22Rv1 (cell line): Measurements from ENCODE around the gene BDKRB1.

Source experiments
- H3K27ac ChIP-seq: fragments of 450-650 bp; 2 replicates; pipeline ENCODE4 v1.5.1; 2017
- CTCF ChIP-seq: fragments of 450-650 bp; IDR thresholded peaks from 2 replicates; pipeline ENCODE4 v1.5.1; 2017; ENCODE audit warnings: mild to moderate bottlenecking
- ZFX ChIP-seq: fragments of 450-650 bp; IDR thresholded peaks from 2 replicates; pipeline ENCODE4 v1.6.1; 2017; ENCODE audit warnings: antibody characterized with exemption, borderline replicate concordance

The BDKRB1 gene

GRCh38 chr14:96255501-96256366, at the start of gene BDKRB1:
BDKRB1 (plus strand) TSS chr14:96256210; CDS start chr14:96263683, 7,473 bp downstream.
- no peak within 1 kb of the TSS for H3K27ac ChIP-seq
- TF ChIP-seq CTCF = no peak
- TF ChIP-seq ZFX = no peak

GRCh38 chr14:96206461-96206860, 49.5 kb upstream of the BDKRB1 start:
- TF ChIP-seq CTCF (no peak), ZFX (no peak)
- no peak overlapping the region for H3K27ac ChIP-seq

- no peak for TF ChIP-seq ZFX
- TF ChIP-seq CTCF = no peak
- no peak overlapping the region for H3K27ac ChIP-seq
These were observed 48.3 kb upstream of the BDKRB1 start for GRCh38 chr14:96207686-96208085.

GRCh38 chr14:96208739-96209138, 47.3 kb upstream of the BDKRB1 start:
- TF ChIP-seq CTCF (no peak), ZFX (no peak)
- H3K27ac ChIP-seq = no peak overlapping the region

GRCh38 chr14:96212140-96212539, 43.9 kb upstream of the BDKRB1 start:
- TF ChIP-seq ZFX = no peak
- TF ChIP-seq CTCF = no peak
- H3K27ac ChIP-seq = no peak overlapping the region

- no peak overlapping the region for H3K27ac ChIP-seq
- TF ChIP-seq ZFX (no peak), CTCF (no peak)
These were observed 43.1 kb upstream of the BDKRB1 start for GRCh38 chr14:96212896-96213295.

- H3K27ac ChIP-seq = no peak overlapping the region
- no peak for TF ChIP-seq CTCF
- TF ChIP-seq ZFX = no peak
These were observed 42.0 kb upstream of the BDKRB1 start for GRCh38 chr14:96213871-96214465.
